KMS-11 (cell line): ENCODE data around the gene YWHAH.

ENCODE experiments used
- H2AFZ ChIP-seq: fragments of 200-600 bp; sonication (generic); 2 replicates; pipeline ENCODE4 v1.6.1; 2016; ENCODE audit warnings: antibody characterized with exemption, mixed run types, low read depth
- H3K27ac ChIP-seq: fragments of 200-600 bp; sonication (generic); 2 replicates; pipeline ENCODE4 v1.6.1; 2016; ENCODE audit warnings: mild to moderate bottlenecking, mixed run types
- H3K27me3 ChIP-seq: fragments of 200-600 bp; sonication (generic); 2 replicates; pipeline ENCODE4 v1.6.1; 2017; ENCODE audit warnings: mild to moderate bottlenecking, low read depth, mixed run types, moderate library complexity; ENCODE audit not compliant: insufficient read depth
- H3K36me3 ChIP-seq: fragments of 200-600 bp; sonication (generic); 2 replicates; pipeline ENCODE4 v1.6.1; 2017; ENCODE audit warnings: mild to moderate bottlenecking, mixed run types; ENCODE audit not compliant: insufficient read depth
- H3K4me1 ChIP-seq: fragments of 200-600 bp; sonication (generic); 2 replicates; pipeline ENCODE4 v1.6.1; 2016; ENCODE audit warnings: mild to moderate bottlenecking, low read depth, mixed run types; ENCODE audit not compliant: poor library complexity, severe bottlenecking
- H3K4me2 ChIP-seq: fragments of 200-600 bp; sonication (generic); 2 replicates; pipeline ENCODE4 v1.7.0; 2016; ENCODE audit warnings: mild to moderate bottlenecking, mixed run types
- H3K4me3 ChIP-seq: fragments of 200-600 bp; sonication (generic); IDR thresholded peaks from 2 replicates; pipeline ENCODE4 v1.6.1; 2017; ENCODE audit warnings: low read depth, low read length, mixed read lengths; ENCODE audit not compliant: insufficient read depth
- H3K79me2 ChIP-seq: fragments of 200-600 bp; sonication (generic); 2 replicates; pipeline ENCODE4 v1.6.1; 2016; ENCODE audit warnings: low read depth, mixed run types; ENCODE audit not compliant: insufficient read depth
- H3K9ac ChIP-seq: fragments of 200-600 bp; sonication (generic); 2 replicates; pipeline ENCODE4 v1.6.1; 2016; ENCODE audit warnings: mild to moderate bottlenecking, mixed run types
- H4K20me1 ChIP-seq: fragments of 200-600 bp; sonication (generic); 2 replicates; pipeline ENCODE4 v1.6.1; 2016; ENCODE audit warnings: mild to moderate bottlenecking, mixed run types; ENCODE audit not compliant: insufficient read depth
- CTCF ChIP-seq: fragments of 200-600 bp; sonication (generic); conservative IDR thresholded peaks from 2 replicates; pipeline ENCODE4 v1.6.1; 2017; ENCODE audit warnings: low read depth, mild to moderate bottlenecking, antibody characterized with exemption, low read length, moderate library complexity, mixed read lengths

Gene YWHAH

GRCh38 chr22:31911565-31912406 is 32.5 kb upstream of the YWHAH start:
- no peaks in the 10 kb centered on the region for H3K36me3 ChIP-seq
- H3K27me3 ChIP-seq = no peaks in the 10 kb centered on the region
- no peak for TF ChIP-seq CTCF
- no peak overlapping the region for H3K4me2 ChIP-seq
- no peak overlapping the region for H3K4me3 ChIP-seq
- H3K4me1 ChIP-seq = no peaks in the 10 kb centered on the region
- no peaks in the 10 kb centered on the region for H4K20me1 ChIP-seq
- no peaks in the 10 kb centered on the region for H3K79me2 ChIP-seq
- H3K9ac ChIP-seq = no peak overlapping the region
- H2AFZ ChIP-seq = no peak overlapping the region
- H3K27ac ChIP-seq = no peak overlapping the region

GRCh38 chr22:31912407-31912743 is 32.0 kb upstream of the YWHAH start:
- H3K4me1 ChIP-seq = no peaks in the 10 kb centered on the region
- H3K36me3 ChIP-seq = no peaks in the 10 kb centered on the region
- H2AFZ ChIP-seq = no peak overlapping the region
- no peaks in the 10 kb centered on the region for H3K27me3 ChIP-seq
- no peak overlapping the region for H3K9ac ChIP-seq
- no peak for TF ChIP-seq CTCF
- H3K4me3 ChIP-seq = no peak overlapping the region
- no peak overlapping the region for H3K27ac ChIP-seq
- no peaks in the 10 kb centered on the region for H4K20me1 ChIP-seq
- no peak overlapping the region for H3K4me2 ChIP-seq
- H3K79me2 ChIP-seq = no peaks in the 10 kb centered on the region

- Histone ChIP-seq H3K36me3 (no peaks in the 10 kb centered on the region), H4K20me1 (no peaks in the 10 kb centered on the region), H3K79me2 (no peaks in the 10 kb centered on the region), H3K9ac (no peak overlapping the region), H3K4me1 (no peaks in the 10 kb centered on the region), H2AFZ (no peak overlapping the region), H3K27me3 (no peaks in the 10 kb centered on the region), H3K4me3 (no peak overlapping the region), H3K27ac (no peak overlapping the region), H3K4me2 (no peak overlapping the region)
- no peak for TF ChIP-seq CTCF
Observed at GRCh38 chr22:31915586-31915985, 28.7 kb upstream of the YWHAH start.

- Histone ChIP-seq H3K4me3 (no peak overlapping the region), H3K36me3 (no peaks in the 10 kb centered on the region), H3K79me2 (no peaks in the 10 kb centered on the region), H2AFZ (no peak overlapping the region), H3K27ac (no peak overlapping the region), H3K27me3 (no peaks in the 10 kb centered on the region), H3K4me2 (no peak overlapping the region), H3K4me1 (no peaks in the 10 kb centered on the region), H3K9ac (no peak overlapping the region), H4K20me1 (no peaks in the 10 kb centered on the region)
- no peak for TF ChIP-seq CTCF
Observed at GRCh38 chr22:31917227-31917921, 27.0 kb upstream of the YWHAH start.
